ENCODE results near the gene MGAT4B. TPM values are rescaled to one million over a fixed set of nuclear protein-coding genes. Genes with fewer than 3 reads are reported as not detected.
"Not testable (repeated sequence)": the region's sequence is repeated elsewhere in the genome, so short reads cannot be mapped to it uniquely, and the experiment has no call there.

Gene MGAT4B
- total RNA-seq, 4 donors from 2014 or later, result 495 to 1,114 (median 787) TPM

- no peak for TF ChIP-seq POLR2A (IDR thresholded peaks at IDR 0.05)
- peak in 1 of 3 donors; percentile 6 for TF ChIP-seq POLR2AphosphoS5 (IDR thresholded peaks at IDR 0.05)
- in situ Hi-C loops (cut with MboI; ENCODE audit: low pct_ligation_motif_present in 1 of 4, low pct_unique_long_range_greater_than_20kb in 1 of 4, low sequenced_read_pairs in 3 of 4) (no loop called here), intact Hi-C loops (cut with DNase I; ENCODE audit: low total_unique reads) (no loop called here)
- H3K36me3 ChIP-seq, result peaks cover 0 to 46% (median 23%) of the 10 kb centered on the region in 4 donors
- no peak for DNase-seq
- H3K4me1 ChIP-seq, result peaks cover 0 to 8% (median 3%) of the 10 kb centered on the region in 4 donors
- peak overlapping the region; percentile 19 to 39 (median 26) for H3K27ac ChIP-seq
- no peaks in the 10 kb centered on the region for H3K27me3 ChIP-seq
- H3K4me3 ChIP-seq, result no peak overlapping the region
- WGBS, 2 donors (ENCODE audit: low coverage in 1 of 2), result 75 to 85% methylated on average over 2 to 15 of the region's 15 CpGs
- H3K9me3 ChIP-seq, result no peaks in the 10 kb centered on the region
Observed at GRCh38 chr5:179837076-179838011, 30.7 kb upstream of the MGAT4B start.

- Histone ChIP-seq H3K9me3 (no peaks in the 10 kb centered on the region), H3K27me3 (no peaks in the 10 kb centered on the region), H3K36me3 (peaks cover 0 to 55% (median 28%) of the 10 kb centered on the region in 4 donors), H3K4me3 (no peak overlapping the region), H3K27ac (peak overlapping the region; percentile 19 to 39 (median 26)), H3K4me1 (peaks cover 0 to 8% (median 3%) of the 10 kb centered on the region in 4 donors)
- in situ Hi-C loops (cut with MboI; ENCODE audit: low pct_ligation_motif_present in 1 of 4, low pct_unique_long_range_greater_than_20kb in 1 of 4, low sequenced_read_pairs in 3 of 4), result no loop called here
- DNase-seq, result no peak
- TF ChIP-seq POLR2AphosphoS5 (IDR thresholded peaks at IDR 0.05) (peak in 2 of 3 donors; percentile 11 to 63), POLR2A (IDR thresholded peaks at IDR 0.05) (no peak)
- intact Hi-C loops (cut with DNase I; ENCODE audit: low total_unique reads), result no loop called here
- WGBS, 2 donors (ENCODE audit: low coverage in 1 of 2), result 89 to 100% methylated on average over 2 to 19 of the region's 19 CpGs
Observed at GRCh38 chr5:179836225-179837019, 29.8 kb upstream of the MGAT4B start.

DNA sequence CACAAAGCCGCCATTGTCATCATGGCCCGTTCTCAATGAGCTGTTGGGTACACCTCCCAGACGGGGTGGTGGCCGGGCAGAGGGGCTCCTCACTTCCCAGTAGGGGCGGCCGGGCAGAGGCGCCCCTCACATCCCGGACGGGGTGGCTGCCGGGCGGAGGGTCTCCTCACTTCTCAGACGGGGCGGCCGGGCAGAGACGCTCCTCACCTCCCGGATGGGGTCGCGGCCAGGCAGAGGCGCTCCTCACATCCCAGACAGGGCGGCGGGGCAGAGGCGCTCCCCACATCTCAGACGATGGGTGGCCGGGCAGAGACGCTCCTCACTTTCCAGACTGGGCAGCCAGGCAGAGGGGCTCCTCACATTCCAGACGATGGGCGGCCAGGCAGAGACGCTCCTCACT lies 28.2 kb upstream of the MGAT4B start:
- H3K4me3 ChIP-seq; H3K4me1 ChIP-seq; H3K27ac ChIP-seq; in situ Hi-C loops (cut with MboI; ENCODE audit: low pct_ligation_motif_present in 1 of 4, low pct_unique_long_range_greater_than_20kb in 1 of 4, low sequenced_read_pairs in 3 of 4); H3K27me3 ChIP-seq; intact Hi-C loops (cut with DNase I; ENCODE audit: low total_unique reads); H3K9me3 ChIP-seq; DNase-seq: not testable (repeated sequence)
- WGBS, 2 donors (ENCODE audit: low coverage in 1 of 2), result 99% methylated on average over 14 of the region's 28 CpGs; no CpG with 5 or more reads in 1 of the 2 donors
- H3K36me3 ChIP-seq, result peaks cover 0 to 71% (median 36%) of the 10 kb centered on the region in 4 donors

DNA sequence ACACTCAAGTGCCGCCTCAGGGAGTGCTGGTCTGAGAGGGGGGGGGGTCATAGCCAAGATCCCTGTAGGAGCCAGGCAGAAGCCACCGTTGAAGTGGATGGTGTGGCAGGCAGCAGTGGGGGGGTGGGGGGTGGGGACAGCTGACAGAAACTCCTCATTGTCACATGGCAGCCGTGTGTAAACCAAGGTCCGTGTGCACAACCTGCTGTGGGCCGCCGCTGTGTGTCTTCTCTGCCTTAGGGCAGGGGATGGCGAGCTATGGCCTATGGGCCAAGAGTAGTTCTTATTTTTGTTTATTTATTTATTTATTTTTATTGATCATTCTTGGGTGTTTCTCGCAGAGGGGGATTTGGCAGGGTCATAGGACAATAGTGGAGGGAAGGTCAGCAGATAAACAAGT lies 27.5 kb upstream of the MGAT4B start:
- 91 to 95% methylated on average over 6 to 8 of the region's 8 CpGs for WGBS, 2 donors (ENCODE audit: low coverage in 1 of 2)
- in situ Hi-C loops (cut with MboI; ENCODE audit: low pct_ligation_motif_present in 1 of 4, low pct_unique_long_range_greater_than_20kb in 1 of 4, low sequenced_read_pairs in 3 of 4) (no loop called here), intact Hi-C loops (cut with DNase I; ENCODE audit: low total_unique reads) (no loop called here)
- peaks cover 0 to 78% (median 40%) of the 10 kb centered on the region in 4 donors for H3K36me3 ChIP-seq
- no peaks in the 10 kb centered on the region for H3K27me3 ChIP-seq
- TF ChIP-seq POLR2A (IDR thresholded peaks at IDR 0.05) (no peak), EP300 (IDR thresholded peaks at IDR 0.05; ENCODE audit: low read depth) (no peak), POLR2AphosphoS5 (IDR thresholded peaks at IDR 0.05) (no peak)
- H3K9me3 ChIP-seq, result no peaks in the 10 kb centered on the region
- DNase-seq, result no peak
- no peak overlapping the region for H3K27ac ChIP-seq
- no peak overlapping the region for H3K4me3 ChIP-seq
- H3K4me1 ChIP-seq, result peaks cover 0 to 8% (median 3%) of the 10 kb centered on the region in 4 donors

DNA sequence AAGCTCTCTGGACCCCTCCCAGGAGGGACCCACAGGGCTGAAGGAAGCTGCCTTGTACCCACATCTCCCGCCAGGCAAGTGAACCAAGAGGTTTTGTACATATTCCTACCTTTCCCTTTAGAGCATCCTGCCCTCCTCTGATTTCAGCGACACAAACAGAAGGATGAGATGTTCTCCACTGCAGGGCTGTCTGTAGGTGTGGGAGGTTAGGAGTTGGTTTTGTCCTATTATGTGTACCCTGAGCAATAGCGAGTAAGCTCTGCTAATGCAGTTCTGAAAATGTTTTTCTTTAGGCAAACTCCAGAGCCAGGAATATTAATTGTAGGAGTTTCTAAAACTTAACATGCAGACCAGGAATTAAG lies 27.0 kb upstream of the MGAT4B start:
- in situ Hi-C loops (cut with MboI; ENCODE audit: low pct_ligation_motif_present in 1 of 4, low pct_unique_long_range_greater_than_20kb in 1 of 4, low sequenced_read_pairs in 3 of 4), result no loop called here
- H3K4me1 ChIP-seq, result peaks cover 0 to 8% (median 3%) of the 10 kb centered on the region in 4 donors
- no peak overlapping the region for H3K4me3 ChIP-seq
- H3K27ac ChIP-seq, result no peak overlapping the region
- H3K9me3 ChIP-seq, result no peaks in the 10 kb centered on the region
- 100% methylated on average over 1 to 3 of the region's 3 CpGs for WGBS, 2 donors (ENCODE audit: low coverage in 1 of 2)
- no peaks in the 10 kb centered on the region for H3K27me3 ChIP-seq
- intact Hi-C loops (cut with DNase I; ENCODE audit: low total_unique reads), result no loop called here
- TF ChIP-seq EP300 (IDR thresholded peaks at IDR 0.05; ENCODE audit: low read depth) (no peak), POLR2A (IDR thresholded peaks at IDR 0.05) (no peak), POLR2AphosphoS5 (IDR thresholded peaks at IDR 0.05) (no peak)
- TF ChIP-seq, protein P1, sequence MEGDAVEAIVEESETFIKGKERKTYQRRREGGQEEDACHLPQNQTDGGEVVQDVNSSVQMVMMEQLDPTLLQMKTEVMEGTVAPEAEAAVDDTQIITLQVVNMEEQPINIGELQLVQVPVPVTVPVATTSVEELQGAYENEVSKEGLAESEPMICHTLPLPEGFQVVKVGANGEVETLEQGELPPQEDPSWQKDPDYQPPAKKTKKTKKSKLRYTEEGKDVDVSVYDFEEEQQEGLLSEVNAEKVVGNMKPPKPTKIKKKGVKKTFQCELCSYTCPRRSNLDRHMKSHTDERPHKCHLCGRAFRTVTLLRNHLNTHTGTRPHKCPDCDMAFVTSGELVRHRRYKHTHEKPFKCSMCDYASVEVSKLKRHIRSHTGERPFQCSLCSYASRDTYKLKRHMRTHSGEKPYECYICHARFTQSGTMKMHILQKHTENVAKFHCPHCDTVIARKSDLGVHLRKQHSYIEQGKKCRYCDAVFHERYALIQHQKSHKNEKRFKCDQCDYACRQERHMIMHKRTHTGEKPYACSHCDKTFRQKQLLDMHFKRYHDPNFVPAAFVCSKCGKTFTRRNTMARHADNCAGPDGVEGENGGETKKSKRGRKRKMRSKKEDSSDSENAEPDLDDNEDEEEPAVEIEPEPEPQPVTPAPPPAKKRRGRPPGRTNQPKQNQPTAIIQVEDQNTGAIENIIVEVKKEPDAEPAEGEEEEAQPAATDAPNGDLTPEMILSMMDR (IDR thresholded peaks at IDR 0.05), result no peak
- peaks cover 0 to 82% (median 42%) of the 10 kb centered on the region in 4 donors for H3K36me3 ChIP-seq
- no peak for DNase-seq

Data from transverse colon (tissue), 4 donors.